T47D (cell line): ENCODE measurements around the gene AK5.

Experiments used
- DNase-seq, 2 experiments: peaks; one replicate each; pipeline versions ENCODE4 v3.0.0 to v3.0.0-alpha.2; 2011 to 2012; ENCODE audit warnings: low read depth in 1 of 2, low spot score in 1 of 2
- JUND ChIP-seq: IDR thresholded peaks from 2 replicates; pipeline ENCODE4 v1.6.1; 2012; ENCODE audit warnings: low read depth
- in situ Hi-C: cut with HindIII; loops from 2 replicates; pipeline ENCODE4 v1.10.0; 2016; ENCODE audit warnings: low sequenced_read_pairs, low pct_unique_long_range_greater_than_20kb

AK5 gene

DNA sequence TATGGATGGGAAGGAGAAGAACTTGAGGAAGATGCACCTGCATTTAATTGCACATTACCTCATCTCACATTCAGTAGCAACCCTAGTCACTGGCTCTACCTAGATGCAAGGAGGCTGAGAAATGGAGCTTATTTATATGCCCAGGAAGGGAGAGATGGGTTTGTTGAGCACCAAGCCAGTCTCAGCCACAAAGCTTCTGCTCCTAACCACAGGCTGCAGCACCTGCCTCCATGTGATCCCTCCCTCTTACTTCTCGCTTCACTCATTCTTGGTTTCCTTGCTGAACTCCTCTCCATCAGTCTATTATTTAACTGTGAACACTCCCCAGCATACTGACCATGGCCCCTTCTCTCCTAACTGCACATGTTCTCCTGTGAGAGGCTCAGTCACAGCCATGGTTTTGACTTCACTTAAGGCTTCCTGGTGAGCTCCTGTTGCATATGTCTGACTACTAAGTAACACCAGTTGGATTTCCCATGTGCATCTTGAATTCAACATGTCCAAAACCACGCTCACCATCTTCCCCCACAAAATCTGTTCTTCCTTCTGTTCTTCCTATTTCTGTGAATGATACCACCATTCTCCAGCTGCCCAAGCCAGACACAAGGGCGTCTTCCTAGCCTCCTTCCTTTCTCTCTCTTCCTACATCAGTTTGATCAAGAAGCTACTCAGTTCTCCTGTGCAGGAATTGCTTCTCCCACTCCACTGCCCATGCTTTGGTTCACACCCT is 139.8 kb downstream of the AK5 start:
- TF ChIP-seq JUND, result no peak
- in situ Hi-C loops, result no loop called here
- no peak for DNase-seq

DNA sequence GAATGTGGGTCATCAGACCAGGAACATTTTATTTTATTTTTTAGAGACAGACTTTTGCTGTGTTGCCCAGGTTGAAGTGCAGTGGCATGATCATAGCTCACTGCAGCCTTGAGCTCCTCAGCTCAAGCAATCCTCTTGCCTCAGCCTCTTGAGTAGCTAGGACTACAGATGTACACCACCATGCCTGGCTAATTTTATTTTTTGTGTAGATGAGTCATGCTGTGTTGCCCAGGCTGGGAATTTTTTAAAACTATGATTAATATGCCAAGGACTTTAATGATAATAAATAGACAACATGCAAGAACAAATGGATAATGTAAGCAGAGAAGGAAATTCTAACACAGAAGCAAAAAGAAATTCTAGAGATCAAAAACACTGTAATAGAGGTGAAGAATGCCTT is 142.4 kb downstream of the AK5 start:
- in situ Hi-C loops, result no loop called here
- no peak for TF ChIP-seq JUND
- no peak for DNase-seq

DNA sequence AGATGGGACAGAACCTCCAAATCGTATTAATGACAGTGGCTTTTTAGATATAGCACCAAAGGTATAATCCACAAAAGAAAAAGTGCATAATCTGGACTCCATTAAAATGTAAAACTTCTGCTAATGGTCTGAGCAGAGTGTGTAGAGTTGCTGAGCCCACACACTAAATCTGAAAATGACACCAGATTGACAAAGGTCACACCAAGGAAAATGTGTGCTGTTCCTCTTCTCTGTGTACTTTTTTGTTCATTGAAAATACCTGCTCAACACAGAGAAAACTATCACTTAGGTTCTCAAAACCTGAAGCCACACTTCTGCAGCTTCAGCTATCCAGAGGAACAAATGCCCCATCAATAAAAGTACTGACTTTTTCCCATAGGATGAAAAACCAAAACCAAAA is 146.2 kb downstream of the AK5 start:
- in situ Hi-C loops, result no loop called here
- no peak for TF ChIP-seq JUND
- DNase-seq, result no peak

DNA sequence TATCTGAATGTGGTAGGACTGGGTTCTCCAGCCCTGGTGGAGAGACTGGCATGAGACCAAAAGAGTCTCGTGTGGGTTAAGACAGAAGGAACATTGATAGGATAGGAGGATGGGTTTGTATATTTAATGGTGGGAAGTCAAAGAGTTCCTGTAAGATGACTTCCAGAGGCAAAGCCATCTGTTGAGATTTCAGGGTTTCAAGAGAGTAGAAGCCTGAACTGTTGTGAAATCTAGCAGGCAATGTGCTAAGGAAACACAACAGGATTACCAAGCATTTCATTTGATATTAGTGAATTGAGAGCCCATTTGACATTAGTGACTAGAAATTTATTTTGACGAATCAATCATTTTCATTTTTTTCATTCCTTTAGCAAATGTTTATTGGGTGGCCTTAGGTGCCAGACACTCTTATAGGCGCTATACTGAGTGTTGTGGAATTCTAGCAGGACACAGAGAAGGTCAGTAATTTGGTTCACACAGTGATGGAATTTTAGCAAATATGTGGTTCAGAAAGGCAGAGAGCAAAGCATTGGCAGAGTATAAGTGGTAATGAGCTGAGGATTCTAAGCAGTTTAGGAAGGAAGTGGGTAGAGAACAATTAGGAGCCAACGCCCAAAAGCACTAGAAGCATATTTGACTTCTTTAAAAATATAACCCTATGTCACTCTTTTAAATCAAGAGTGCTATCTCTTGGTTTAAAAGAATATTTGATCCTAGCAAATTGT is 149.3 kb downstream of the AK5 start:
- DNase-seq, result no peak
- in situ Hi-C loops, result no loop called here
- no peak for TF ChIP-seq JUND

DNA sequence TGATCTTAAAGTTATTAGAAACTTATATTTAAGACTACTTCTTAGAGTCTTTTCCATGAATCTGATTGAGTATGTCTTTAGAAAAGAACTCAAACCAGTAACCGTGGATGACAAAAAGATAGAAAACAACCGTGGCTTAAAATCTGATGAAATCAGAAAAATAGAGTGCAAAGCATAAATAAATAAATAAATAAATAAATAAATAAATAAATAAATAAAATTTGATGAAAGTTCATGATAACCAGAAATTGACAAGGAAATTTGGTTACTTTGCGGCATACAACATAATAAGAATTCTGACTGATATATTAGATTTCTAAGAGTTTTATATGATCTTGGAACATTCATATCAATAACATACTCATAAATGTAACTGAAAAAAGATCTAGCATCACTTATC is 152.1 kb downstream of the AK5 start:
- in situ Hi-C loops, result no loop called here
- DNase-seq, result no peak
- TF ChIP-seq JUND, result no peak

DNA sequence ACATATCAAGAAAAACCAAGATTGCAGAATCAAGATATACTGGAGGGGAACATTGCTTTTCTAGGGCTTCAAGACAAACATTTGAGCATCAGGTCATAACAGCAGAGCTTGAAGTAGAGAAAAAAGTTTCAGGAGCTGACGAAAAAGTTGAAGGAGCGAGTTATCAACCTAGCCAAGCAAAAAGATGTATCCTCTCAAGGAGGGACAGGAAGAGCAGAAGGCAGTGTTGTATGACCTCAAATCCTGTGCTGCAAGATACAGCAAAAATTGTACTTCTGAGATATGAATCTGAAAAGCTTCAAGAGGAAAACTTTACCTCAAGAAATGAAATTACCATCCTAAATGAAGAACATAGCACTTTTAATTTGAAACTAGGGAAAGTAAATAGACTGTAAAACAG is 153.1 kb downstream of the AK5 start:
- no peak for DNase-seq
- TF ChIP-seq JUND, result no peak

DNA sequence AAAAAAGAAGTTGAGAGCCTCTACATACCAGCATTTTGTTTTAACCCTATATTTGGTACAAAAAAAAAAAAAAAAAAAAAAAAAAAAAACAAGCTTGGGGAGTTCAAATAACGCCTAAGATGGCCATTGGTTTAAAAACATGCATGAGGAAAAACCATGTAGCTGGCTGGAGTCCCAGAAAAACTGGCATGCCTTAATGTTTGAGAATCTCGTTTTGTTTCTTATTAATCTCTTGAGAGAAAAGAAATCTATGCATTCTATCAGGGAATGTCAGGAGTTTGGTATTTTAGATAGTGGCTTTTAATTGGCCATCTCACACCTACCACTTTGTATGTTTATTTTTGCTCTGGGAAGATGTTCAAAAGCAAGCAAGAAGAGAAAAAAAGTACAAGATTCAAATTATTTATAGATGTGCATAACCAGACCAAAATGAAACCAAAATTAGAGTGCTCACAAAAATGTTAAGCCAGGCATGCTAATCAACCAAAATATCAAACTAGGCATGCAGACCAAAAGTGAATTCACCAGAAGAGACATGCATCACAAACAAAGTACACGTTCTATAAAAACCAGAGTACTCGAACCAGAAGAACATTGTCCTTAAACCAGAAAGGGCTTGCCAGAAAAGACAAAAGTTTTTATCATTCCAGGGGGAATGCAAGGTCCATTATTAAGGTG is 156.6 kb downstream of the AK5 start:
- DNase-seq, result peak in 1 of 2 experiments; percentile 18
- TF ChIP-seq JUND, result no peak
- in situ Hi-C loops, result no loop called here

More for the DNA sequence above, 153.1 kb downstream of the AK5 start:
- in situ Hi-C loops, result no loop called here

DNA sequence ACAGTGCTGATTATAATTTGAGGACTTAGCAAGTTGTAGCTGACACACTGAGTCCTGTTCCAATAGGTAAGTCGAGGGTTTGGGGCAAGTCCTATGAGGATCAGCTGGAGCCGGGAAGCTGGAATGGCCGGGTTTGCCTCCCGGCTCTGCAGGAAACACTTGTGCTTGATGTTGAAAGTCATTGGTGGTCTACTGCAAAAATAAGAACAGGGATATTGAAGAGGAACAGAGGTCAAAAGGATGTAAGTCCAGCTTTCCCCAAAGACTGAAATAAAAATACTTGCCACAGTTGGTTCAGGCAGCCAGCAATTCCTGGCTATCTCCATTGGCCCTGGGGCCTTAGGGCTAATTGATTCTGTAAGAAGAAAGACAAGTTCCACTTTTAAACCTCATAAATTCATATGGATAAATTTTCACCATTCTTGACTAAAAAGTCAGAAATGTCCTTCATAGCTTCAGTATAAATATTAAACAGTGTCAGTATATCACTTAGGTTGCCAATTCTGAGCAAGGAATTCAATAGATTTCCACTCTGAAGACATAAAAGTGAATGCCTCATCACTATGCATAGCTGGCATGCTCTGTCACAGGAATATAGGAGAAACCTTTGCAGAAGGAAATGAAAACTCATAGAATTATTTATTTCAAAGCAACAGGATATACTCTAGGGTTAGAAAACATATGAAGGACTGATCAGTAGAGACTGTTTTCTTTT is 165.2 kb downstream of the AK5 start:
- no peak for TF ChIP-seq JUND
- DNase-seq, result no peak
- in situ Hi-C loops, result no loop called here

DNA sequence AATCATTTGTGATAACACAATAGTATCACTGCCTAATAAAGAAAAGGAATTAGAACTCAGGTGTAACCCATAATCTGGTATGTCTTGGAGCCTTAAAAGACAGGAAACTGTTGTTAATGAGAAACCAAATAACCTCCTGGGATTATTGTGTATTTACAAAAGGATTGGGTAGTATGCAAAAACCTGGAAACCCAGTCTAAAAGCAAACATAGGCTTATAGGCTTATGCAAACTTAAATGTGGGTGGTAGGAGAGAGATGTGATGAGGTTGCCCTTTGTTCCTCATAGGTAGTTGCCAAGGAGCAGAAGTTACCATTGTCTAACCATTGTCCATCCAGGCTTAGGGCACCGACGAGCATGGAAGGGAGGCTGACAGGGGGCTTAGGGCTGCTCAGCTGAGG is 165.8 kb downstream of the AK5 start:
- no peak for TF ChIP-seq JUND
- DNase-seq, result peak in 1 of 2 experiments; percentile 63
- in situ Hi-C loops, result no loop called here

DNA sequence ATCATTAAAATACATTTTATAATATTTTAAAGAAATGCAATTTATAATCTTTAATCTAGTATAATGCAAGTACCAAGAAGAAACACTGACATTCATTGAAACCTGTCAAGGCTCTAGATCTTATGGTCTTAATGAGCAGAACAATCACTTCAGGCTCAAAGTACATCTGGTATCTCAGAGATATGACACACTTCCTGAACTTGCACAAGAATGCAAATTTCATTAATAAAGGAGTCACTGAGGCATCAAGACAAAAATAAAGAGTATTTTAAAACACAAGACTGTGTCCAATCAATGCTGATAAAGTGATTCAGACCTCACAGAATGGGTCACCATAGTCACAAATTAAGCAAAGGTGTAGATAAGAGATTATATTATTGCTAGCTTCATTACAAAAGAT is 178.1 kb downstream of the AK5 start:
- in situ Hi-C loops, result no loop called here
- no peak for TF ChIP-seq JUND
- DNase-seq, result no peak

DNA sequence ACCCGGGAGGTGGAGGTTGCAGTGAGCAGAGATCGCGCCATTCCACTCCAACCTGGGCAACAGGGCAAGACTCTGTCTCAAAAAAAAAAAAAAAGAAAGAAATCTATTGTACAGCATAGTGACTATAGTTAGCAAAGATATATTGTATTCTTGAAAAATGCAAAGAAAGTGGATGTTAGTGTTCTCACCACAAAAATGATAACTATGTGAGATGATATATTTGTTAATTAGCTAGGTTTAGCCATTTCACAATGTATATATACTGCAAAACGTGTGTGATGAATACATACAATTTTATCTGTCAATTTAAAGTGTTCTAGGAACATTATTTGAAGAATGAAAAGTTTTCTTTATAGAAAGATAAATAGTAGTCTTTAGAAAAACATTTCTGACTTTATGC is 179.9 kb downstream of the AK5 start:
- DNase-seq, result no peak
- in situ Hi-C loops, result no loop called here
- TF ChIP-seq JUND, result no peak

DNA sequence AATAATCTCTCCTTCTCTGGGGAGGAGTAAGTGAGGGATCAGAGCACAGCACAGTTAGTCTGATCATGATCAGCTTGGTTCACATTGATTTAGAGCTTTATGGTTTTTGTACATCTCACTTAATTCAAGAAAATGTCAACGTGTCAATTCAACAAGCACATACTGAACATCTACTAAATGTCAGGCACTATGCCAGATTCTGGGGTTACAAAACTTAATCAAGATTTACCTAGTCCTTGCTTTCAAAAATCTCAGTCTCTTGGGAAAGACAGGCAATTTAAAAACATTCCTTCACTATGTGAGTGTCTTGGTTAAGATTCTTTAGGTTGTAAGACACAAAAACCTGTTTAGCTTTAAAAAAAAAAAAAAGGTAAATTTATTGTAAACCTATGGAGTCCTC is 181.4 kb downstream of the AK5 start:
- in situ Hi-C loops, result no loop called here
- DNase-seq, result no peak
- TF ChIP-seq JUND, result no peak
